Stimulated activated naive CD4-positive, alpha-beta T cell treated with Interleukin-2 at 50 U/mL for 16 hours (primary cell): ENCODE results near the gene ESRRG.
"Not testable (repeated sequence)": the region's sequence is repeated elsewhere in the genome, so short reads cannot be mapped to it uniquely, and the experiment has no call there.

Experiments used
- DNase-seq: peaks from one replicate; lab custom pipeline; 2025; lab: John Stamatoyannopoulos, UW

ESRRG gene

DNA sequence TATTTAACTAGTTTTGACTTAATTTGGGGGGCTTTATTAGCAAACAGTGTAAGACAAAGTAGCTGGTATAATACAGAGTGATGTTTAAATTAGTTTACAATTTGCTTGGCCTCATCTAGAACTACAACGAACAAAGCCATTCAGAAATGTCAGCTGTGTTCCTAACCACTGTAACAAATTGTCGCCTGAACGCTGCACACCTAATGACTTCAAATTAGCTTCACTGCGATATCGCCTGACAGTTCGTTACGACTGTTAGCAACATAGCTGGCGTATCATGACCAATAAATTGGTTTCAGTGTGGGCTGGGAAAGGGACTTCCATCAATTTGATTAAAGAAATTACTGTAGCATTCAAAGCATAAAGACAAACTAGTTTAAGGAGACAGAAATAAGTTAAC is 160.1 kb downstream of the ESRRG start:
- DNase-seq, result no peak

DNA sequence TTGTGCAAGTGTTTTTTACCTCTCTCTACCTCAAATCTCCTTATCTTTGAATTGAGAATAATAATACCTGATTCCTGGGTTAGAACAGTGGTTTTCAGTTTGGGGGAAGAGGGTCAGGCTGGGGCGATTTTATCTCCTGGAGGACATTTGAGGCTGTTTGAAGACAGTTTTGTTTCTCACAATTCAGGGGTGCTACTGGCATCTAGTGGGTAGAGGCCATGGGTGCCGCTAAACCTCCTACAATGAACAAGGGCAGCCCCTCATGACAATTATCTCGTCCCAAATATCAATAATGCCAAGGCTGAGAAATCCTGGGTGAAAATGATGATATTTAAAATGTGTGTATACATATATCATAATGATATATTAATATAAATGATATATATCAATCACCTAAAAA is 160.8 kb downstream of the ESRRG start:
- no peak for DNase-seq

DNA sequence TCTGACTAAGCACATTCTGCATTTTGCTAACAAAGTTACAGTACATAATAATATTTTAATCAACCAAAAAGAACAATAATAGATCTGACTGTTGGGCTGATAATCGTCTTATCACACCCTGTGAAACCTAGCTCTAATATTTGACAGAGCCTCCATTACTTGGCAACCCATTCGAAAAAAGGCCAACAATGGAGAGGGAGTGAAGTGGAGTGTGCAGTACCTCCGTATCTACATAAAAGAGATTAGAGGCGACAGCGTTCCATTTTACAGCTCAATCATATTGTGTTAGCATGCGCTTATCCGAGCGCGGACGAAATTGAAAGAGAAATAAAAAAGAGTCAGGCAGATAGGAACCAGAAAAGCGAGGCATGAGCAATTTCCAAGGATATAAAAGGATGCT is 162.7 kb downstream of the ESRRG start:
- DNase-seq, result no peak

DNA sequence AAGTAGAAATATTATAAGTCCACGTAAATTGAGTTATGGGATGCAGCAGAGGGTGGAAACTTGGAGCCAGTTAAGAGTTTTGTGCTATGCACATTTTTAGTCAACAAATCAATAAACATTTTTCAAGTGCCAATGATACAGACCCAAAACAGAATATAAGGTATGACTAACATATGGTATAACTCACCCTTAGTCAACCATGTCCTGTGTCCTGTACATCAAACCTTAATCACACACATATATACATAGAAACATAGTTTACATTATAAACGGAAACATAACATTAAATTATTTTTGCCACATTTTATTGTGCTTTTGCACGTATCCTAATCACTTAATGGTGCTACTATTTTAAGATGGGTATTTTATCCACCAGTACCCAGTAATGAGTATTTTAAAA is 163.9 kb downstream of the ESRRG start:
- no peak for DNase-seq

- DNase-seq, result no peak
These were observed 167.6 kb downstream of the ESRRG start for GRCh38 chr1:216555653-216556052.

- no peak for DNase-seq
These were observed 168.3 kb downstream of the ESRRG start for GRCh38 chr1:216554934-216555333.

DNA sequence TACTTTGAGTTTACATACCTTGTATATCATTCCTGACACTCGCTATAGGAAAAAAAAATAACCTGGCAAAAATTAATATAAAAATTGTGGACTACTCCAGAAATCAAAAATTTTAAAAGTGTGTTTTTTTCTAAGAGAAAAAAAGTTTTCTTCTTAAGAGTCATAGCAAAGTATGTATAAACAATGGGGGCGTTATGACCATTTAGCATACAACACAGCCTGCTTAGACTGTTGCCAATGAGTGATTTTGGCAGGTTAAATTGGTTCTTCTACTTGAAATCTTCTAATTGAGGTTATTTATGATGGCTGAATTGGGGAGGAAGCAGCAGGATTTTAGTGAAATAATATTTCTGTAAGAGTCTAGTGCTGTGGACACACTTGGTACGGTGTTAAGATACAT is 169.5 kb downstream of the ESRRG start:
- DNase-seq, result no peak

DNA sequence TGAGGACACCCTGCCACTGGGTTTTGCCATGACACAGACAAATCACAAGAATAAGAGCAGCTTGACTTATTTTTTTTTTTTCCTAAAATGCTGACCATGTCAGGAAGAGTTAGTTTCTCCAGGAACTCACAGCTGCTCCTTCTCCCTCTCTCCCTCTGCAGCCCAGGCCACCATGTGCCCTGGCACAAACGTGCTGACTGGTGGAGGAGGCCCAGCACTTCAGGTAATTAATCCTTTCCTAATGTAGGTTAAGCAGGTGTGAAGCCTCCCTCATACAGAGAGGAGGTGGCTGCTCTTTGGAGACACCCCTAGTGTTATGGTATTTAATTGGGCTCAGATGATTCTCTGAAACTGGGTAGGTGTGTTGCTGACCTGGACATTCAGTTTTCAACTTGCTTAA is 170.2 kb downstream of the ESRRG start:
- no peak for DNase-seq

DNA sequence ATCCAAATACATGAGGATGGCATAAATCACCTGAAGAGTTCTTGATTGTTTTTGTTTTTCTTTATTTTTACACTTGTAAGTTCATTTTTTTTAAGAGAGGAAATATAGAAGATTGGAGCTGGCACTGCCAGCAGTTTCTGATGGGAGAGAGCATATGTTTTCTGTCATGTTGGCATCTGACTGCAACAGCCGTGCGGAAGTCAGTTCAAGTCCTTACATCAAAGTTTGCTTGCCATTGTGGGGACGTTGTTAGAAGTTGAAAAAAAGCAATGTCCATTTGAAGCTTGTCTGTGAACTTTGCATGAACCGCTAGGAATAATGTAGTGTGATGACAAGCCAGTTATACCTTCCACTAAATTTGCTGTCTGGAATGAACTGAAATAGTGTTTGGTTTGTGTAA is 173.4 kb downstream of the ESRRG start:
- no peak for DNase-seq

GRCh38 chr1:216542741-216543140 is 180.5 kb downstream of the ESRRG start:
- no peak for DNase-seq

DNA sequence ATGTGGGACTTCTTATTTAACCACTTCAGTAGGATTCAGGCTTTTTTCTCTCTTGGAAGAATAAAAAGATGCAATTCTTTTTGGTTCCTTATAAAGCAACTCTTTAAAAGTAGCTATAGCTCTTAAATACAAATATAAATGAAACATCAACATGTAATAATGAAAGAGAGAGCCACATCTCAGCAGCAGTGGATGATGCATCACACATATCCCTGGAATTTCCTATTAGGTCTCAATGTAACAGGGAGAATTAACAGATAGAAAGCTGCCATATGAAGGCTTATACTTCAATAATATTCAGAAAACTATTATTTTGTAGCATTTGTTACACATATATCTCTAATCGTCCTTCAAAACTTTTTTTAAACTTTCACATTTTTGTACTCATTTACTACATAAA is 181.0 kb downstream of the ESRRG start:
- DNase-seq, result no peak

- DNase-seq, result no peak
These were observed 187.5 kb downstream of the ESRRG start for GRCh38 chr1:216535751-216536150.

DNA sequence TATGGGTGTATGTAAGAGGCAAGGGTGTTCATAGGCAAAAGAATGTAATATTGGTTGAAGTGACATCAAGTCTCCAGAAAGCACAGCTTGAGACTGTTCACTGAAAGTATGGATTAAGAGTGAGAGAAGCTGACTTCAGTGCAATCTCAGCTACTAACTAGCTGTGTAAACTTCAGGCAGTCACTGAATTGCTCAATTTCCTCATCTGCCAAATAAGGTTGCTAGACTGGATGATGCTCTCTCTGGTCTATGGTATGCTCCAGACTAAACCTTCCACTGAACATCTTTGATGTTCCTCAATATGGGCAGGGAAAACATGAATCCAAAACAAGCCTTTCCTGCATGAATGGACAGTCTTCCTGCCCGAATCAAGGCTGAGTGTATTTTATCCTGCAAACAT is 188.2 kb downstream of the ESRRG start:
- DNase-seq, result no peak

GRCh38 chr1:216533776-216534175 is 189.5 kb downstream of the ESRRG start:
- no peak for DNase-seq

- no peak for DNase-seq
These were observed 190.9 kb downstream of the ESRRG start for GRCh38 chr1:216532251-216532798.

GRCh38 chr1:216531263-216532239 is 191.7 kb downstream of the ESRRG start:
- no peak for DNase-seq

GRCh38 chr1:216529851-216530250 is 193.4 kb downstream of the ESRRG start:
- DNase-seq, result not testable (repeated sequence)

DNA sequence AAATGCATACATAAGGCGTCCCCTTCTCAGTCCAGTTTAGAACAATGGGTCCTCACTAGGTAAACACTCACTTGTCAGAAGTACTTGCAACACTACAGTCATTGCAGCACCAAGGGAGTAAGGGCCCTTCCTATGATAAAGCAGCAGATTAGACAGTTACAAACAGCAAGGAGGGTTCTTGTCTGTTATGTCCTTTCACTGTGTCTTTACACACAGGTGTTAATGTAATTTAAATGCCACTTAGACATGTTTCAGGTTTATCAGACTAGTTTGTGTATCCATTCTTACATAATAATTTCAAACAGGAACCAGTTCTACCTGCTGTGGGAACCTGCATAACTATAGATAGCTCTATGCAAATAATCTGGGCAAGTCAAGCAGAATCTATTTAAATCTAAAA is 194.4 kb downstream of the ESRRG start:
- no peak for DNase-seq

- no peak for DNase-seq
These were observed 199.6 kb downstream of the ESRRG start for GRCh38 chr1:216523449-216524190.

GRCh38 chr1:216523043-216523442 is 200.2 kb downstream of the ESRRG start:
- no peak for DNase-seq

DNA sequence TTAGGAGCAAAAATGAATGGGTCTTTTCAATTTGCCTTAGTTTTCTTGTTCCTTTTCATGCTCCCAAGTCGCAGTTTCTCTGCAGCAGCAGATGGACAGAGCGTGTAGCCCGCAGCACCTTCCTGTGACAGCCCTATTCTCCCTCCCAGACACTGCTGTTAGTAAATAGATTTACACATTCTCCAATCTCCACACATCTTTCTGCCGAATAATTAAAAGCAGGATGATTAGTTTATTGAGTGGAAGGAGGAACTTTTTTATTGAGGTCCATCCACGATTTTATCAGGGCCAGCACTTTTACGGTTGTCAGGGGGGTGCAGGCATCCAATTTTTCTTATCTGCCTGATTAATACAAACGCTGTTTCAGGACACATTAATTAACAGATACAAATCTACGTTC is 201.8 kb downstream of the ESRRG start:
- no peak for DNase-seq

- DNase-seq, result no peak
These were observed 204.2 kb downstream of the ESRRG start for GRCh38 chr1:216518844-216519627.
